Stimulated activated CD8-positive, alpha-beta memory T cell treated with anti-CD3 and anti-CD28 coated beads, Interleukin-4, amount 100 ng/mL, for 24 hours (primary cell): Measurements from ENCODE around the gene C2CD4A.

Source experiments
- DNase-seq: peaks from one replicate; pipeline ENCODE4 v3.0.0-alpha.2; 2020; ENCODE audit warnings: low read depth

Gene C2CD4A

DNA sequence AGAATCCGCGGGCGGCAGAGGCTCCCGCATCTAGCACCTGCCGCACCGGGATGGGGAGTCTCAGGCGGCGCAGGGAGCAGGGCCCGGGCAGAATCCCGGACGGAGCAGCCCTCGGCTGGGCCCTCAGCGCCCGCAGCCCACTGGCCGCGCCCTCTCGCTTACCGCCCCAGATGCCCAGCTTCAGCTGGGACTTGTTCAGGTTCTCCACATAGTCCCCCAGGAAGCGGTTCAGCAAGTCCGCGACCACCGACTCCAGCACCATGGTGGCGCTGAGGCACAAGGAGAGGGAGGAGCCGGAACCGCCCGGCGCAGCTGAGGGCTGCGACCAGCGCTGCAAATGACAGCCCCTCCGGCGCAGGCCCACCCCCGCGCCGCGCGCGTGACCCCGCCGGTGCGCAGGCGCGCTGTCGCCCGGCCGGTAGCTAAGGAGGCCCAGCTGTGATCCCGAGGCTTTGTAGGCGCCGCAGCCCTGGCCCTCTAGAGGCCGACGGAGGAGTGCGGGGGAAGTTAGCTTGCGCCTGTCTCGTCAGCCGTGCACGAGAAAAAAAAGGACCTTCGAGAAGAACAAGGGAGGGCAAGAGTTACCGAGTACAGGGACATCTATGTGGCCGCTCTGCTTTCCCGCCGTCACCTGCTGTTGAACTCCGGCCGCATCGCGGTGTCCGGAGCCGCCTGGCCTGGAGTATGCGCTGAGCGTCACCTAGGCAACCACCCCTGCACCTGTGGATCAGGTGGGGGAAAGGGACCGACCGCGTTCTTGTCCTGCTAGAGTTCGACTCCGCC, 6.5 kb upstream of the C2CD4A start, which contains the start of gene VPS13C:
Gene VPS13C, minus strand, starts transcription at position 335 of the 783 bp plus-strand sequence. Its CDS starts 73 bp downstream, at position 262.
- DNase-seq, result peak; percentile 86

DNA sequence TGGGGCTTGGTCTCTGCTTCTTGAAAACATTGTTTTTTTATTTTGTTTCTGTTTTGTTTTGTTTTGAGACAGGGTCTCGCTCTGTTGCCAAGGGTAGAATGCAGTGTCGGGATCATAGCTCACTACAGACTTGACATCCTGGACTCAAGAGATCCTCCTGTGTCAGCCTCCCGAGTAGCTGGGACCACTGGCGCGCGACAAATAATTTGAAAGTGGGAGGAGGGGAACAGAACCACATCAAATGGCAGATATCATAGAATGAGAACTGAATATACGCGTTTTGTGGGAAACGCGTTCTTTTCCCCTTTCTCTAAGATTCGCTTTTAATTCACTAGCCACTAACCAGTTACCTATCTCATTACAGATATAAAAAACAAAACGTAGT, 5.9 kb upstream of the C2CD4A start:
- DNase-seq, result no peak

DNA sequence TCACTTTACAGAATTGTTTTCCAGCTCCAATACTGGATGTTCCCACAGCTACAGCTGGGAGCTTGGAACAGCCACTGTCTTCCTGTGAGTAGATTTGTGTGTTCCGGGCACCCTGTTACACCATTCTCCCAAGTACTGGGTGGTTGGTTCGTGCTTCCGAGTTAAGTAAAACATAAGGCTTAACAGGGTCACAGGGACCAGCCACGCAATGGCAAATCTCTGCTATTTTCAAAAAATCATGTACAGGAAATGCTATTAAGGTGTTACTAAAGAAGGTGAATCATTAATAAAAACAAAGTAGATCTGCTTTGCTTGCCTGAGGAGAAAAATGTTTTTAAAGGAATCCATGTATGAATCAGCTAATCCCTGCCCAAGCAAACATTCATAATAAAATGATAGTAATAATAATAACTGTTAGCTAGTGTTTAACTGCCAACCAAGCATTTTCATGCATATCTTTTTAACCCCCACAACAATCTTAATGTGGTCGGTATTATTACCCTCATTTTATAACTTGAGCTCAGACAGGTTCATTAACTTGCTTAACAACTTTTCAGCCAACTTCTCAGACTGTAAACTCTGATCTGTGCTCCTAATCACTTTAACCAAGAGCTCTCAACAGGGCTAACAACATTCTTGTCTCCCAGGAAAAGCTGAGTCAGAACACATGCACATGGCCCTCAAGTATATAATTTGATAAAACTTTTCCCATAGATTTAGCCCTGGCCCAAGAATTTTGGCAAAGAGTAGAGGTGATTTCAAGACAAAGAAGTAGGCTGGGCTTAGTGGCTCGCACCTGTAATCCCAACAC, 2.7 kb upstream of the C2CD4A start:
- DNase-seq, result no peak

DNA sequence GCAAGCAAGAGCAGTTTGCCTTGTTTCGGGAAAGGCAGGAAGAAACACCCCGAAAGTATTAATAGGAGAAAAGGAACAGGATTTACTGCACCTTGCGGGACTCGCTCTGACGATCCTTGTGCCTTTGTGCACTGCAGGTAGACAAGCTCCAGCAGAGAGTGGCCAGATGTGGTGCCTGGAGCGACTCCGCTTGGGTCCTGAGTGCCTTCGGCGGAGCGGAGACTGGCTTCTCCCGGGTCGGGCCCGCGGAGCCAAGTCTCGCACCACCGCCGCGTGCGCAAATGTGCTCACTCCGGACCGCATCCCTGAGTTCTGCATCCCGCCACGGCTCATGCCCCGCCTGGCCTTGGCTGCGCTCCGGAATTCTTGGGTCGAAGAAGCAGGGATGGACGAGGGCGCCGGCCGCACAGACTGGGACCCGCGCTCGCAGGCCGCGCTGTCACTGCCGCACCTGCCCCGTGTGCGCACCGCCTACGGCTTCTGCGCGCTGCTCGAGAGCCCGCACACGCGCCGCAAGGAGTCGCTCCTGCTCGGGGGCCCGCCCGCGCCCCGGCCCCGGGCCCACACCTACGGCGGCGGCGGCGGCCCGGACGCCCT, 769 bp downstream of the C2CD4A start:
- DNase-seq, result no peak

DNA sequence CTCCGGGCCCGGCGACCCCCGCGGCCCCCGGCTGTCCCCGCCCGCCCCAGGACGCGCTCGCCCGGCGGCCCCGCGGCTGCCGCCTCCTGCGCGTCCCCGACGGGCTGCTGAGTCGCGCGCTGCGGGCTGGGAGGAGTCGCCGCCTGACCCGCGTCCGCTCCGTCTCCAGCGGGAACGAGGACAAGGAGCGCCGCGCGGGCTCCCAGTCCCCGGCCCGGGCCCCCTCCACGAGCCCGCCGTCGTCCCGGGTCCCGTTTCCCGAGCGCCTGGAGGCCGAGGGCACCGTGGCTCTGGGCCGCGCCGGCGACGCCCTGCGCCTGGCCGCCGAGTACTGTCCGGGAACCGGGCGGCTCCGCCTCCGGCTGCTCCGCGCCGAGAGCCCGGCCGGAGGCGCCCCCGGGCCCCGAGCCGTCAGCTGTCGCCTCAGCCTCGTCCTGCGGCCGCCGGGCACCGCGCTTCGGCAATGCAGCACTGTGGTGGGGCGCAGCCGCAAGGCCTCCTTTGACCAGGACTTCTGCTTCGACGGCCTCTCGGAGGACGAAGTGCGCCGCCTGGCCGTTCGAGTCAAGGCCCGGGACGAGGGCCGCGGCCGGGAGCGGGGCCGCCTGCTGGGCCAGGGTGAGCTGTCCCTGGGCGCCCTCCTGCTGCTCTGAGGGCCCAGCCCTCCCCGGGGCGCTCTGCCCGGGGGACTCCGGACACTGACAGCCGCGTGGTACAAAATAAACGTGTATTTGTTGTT, 1.5 kb downstream of the C2CD4A start:
- peak; percentile 1 for DNase-seq

DNA sequence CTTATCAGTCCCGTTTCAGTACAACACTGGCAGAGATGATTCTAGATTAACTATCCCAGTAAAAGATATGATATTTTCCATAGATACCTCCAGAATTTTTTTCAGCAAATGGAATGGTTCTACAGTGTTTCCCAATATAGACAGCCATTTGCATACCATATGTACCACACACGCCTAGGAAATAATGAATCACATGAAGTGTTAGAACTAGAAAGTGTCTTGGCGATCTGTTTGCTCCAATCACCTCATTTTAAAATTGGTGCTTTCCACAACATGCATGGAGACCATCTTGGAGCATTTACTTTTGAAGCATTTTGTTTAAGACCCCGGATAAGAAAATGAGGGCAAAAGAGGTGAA, 2.0 kb downstream of the C2CD4A start:
- DNase-seq, result no peak

DNA sequence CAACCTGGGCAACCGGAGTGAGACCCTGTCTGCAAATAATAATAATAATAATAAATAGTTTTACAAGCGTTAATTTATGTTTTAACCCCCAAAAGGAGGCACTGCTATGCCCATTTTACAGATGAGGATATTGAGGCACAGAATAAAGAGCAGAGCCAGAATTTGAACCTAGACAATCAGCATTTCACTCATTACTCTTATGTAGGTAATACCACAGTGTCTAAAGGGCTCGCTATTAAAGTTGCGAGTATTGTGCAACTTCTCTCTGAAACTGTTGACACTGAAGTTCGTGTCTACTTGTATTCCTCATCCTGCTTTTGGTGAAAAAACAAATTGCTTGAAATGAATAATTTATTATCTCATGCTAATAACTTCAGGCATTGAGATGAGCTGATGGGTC, 2.8 kb downstream of the C2CD4A start:
- no peak for DNase-seq

DNA sequence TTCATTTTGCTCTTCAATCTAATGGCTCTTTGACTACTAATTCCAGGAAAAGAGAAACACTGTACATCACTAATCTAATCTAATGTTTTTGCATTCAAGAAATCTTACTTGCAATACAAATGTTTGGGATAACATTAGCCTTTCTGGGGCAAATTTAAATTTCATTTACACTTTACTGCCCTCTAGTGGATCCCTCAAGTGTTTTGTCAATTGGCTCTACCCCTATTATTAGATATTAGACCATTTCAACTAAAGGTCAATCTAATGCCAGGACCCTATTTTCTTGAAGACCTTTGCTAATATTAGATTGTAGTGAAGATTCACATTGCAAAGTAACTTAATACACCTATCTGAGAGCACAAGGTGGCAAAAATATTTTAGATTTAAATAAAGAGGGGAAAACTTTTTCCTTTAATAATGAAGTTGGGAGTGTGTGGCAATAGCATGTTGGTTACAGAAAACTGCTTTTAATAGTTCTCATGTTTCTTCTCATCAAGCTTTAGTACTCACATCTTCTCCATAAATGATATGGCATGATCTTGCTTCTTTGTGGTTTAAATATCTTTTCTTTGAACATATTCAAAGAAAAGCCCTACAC, 5.0 kb downstream of the C2CD4A start:
- no peak for DNase-seq

DNA sequence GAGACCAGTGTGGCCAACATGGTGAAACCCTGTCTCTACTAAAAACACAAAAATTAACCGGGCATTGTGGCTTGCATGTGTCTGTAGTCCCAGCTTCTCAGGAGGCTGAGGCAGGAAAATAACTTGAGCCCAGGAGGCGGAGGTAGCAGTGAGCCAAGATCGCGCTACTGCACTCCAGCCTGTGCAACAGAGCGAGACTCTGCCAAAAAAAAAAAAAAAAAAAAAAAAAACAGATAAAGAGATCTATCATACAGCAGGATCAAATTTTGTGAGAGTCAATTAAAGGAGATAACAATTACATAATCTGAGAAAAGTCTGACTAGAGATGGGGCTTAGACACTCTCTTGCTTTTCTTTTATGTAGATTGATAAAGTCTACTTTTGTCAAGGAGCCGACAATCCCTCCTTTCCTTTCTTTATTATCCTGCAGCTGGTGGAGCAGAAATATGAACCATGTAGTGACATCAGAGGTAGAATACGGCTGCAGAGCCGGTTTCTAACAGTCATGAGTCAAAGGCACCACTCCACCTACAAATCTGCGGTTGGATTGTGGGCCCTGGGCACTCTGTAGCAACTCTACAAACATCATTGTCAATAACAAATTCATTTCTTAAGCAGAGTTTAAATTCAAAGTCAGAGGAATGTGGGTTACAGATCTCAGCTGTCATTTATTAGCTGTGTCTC, 9.0 kb downstream of the C2CD4A start:
- DNase-seq, result no peak

DNA sequence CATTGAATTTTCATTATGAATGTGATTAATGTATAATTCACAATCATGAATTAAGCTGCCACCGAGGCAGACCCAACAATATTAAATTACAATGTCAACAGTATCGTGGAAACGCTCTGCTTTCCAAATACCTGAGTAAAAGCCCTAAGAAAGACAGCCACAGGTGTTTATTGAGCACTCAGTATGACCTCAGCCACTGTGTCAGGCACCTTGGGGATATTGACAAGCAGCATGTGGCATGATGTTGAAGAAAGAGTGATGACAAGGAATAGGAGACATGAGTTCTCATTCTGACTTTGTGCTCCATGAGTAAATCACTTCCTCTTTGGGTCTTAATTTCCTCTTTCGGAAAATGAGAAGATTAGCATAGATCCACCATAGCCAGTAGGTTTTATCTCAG, 12.8 kb downstream of the C2CD4A start:
- DNase-seq, result no peak

DNA sequence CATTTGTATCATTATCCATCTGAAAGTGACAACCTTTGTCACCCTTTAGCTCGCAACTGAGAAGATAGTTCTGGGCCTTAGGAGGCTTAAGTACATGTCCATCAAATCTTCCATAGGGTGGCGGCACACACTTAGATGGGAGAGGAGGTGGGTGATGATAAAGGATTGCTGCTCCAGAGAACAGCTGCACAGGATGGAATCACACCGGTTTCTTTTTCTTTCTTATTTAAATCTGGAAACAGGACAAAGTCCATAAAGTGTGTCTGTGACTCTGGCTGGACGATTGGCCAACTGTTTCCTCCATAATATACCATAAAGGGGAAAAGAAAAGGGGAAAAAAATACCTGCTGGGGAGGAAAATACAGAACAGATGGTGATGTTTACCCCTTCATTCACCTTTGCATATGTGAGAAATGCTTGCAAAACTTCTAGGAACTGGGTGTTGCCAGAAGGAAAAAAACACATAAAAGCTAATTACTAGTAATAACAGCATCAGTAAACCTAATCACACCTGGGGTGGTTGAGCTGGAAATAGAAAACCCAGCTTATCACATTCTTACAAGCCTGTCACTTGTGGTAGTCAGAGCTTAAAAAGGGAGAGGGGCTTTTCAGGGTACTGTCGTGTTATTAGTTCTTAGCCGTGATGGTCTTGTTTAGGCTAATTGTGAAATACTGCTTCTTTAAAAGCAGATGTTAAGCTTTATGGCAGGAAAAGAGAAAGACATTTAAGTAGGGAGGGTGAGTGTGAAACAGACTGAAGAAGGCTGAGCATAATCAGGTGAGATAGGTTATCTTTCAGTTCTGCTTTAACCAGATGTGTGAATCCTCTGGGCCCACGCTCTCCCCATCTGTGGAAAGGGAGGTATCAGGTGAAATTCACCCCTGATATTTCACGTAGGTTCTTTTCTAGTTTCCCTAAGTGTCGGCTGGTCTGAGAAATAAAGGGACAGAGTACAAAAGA, 16.7 kb downstream of the C2CD4A start:
- DNase-seq, result no peak

DNA sequence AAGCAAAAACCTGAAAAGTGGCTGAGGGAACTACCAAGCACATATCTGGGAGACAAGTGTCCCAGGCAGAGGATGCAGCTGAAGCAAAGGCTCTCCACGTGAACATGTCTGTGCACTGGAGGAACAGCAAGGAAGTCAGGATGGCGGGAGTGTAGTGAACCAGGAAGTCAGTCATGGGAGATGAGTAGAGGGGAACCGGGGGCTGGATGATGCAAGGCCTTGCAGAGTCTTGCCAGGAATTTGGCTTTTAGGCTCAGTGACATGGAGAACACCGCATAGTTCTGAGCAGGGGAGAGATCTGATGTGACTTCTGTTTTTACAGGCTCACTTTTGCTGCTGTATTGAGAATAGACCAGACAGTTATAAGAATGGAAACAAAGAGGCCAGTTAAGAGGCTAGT, 19.0 kb downstream of the C2CD4A start:
- no peak for DNase-seq

DNA sequence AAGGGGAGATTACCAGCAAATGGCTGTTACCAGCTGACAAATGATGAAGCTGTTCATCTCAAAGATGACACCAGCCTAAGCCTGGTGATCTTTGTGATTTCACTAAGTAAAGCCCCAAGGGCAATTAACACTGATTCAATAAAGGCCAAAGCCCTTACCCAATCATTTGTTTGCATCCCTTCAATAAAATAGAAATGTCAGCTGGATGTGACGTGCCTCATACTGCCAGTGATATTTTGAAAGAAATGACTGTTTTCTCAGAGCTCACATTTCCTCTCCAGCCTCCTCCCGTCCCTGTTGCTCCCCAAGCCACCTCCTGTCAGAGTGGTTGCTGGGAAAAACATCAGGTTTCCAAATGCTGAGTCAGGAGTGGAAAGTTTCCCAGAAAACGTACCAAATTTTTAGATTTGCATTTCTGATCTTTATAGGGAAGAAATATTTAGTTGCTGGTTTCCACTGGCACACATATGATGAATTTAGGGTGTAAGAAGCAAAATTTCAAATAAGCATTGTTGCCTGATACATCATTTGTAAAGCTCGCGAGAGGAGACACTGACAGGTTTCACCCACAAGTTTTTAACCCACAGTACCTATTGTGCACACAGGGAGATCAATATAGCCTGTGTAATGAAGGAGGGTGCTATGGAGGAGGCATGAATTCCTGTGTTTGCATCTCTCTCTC, 21.0 kb downstream of the C2CD4A start:
- no peak for DNase-seq

DNA sequence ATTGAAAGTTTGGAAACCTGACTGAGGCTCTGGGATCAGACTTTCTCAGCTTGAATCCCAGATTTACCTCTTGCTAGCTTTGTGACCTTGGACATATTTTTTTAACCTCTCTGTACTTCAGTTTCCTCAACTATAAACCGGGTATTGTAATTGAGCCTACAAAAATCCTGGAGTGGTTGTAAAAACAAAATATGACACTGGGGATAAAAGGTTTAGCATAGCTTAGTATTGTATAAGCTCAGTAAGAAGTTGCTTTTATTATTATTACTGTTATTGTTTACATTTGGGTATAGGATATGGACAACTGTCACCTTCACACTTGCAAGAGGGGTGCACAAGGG, 21.5 kb downstream of the C2CD4A start:
- DNase-seq, result no peak

DNA sequence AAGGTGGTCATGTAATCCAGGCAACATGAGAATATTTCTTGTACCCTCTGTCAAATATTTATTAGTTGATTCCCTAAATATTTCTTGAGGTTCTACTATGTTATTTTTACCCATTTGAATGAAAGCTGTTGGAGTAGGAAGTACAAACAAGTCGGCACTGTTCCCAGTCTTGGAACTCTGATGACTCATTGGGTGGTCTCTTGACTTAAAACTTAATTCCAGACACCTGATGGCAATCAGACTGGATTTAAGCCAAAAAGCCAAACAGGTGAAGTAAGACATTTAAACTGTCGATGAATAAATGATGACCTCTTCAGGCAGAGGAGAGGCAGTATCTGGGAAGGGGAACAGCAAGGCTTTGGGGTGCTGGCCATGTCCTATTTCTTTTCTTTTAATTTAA, 22.8 kb downstream of the C2CD4A start:
- no peak for DNase-seq

DNA sequence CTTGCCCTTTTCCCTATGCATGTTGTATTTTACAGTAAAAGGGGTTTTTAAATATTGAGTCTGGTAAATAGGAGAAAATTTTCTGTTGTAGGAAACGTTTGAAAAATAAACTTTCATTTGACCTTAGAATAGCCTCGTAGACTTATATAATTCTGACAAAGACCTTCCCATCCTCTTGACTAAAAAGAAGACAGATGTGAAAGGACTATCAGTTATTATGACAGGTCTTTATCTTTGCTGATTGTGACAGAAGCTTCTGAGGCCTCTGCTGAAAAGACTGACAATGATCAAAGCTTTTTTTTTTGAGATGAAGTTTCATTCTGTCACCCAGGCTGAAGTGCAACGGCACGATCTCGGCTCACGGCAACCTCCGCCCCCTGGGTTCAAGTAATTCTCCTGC, 24.2 kb downstream of the C2CD4A start:
- DNase-seq, result no peak

DNA sequence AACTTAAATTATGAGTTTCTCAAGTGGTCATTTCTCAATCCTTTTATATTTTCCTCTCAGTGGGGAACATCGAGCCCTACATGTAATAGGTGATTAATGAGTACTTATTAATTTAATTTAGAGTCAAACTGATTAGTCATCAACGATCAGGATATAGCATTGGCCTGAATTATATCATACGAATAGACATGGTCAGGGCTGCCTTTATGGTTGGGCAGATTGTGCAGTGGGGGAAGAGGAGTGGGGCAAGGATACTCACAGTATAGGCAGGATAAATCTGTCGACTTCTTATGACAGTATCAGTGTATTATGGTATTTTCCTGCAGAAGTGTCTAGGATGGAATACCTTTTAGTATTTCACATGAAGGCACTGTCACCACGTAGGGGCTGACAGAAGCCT, 27.0 kb downstream of the C2CD4A start:
- DNase-seq, result no peak

DNA sequence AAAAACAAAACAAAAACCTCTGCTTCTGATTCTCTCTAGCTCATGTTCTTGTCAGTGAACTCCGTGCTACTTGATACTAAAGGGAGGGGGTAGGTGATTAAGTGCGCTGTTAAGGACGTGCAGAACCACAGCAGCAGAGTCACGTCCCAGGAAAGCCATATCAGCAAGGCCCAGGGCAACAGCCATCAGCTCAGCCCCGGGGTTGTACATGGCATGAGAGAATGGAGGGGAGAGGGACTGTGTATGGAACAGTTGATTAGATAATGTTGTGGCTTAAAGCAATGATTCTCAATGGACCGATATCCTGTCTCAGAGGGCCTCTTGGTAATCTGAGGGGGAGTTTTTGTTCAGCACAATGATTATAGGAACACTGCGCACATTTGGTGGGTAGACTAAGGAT, 27.6 kb downstream of the C2CD4A start:
- DNase-seq, result no peak

DNA sequence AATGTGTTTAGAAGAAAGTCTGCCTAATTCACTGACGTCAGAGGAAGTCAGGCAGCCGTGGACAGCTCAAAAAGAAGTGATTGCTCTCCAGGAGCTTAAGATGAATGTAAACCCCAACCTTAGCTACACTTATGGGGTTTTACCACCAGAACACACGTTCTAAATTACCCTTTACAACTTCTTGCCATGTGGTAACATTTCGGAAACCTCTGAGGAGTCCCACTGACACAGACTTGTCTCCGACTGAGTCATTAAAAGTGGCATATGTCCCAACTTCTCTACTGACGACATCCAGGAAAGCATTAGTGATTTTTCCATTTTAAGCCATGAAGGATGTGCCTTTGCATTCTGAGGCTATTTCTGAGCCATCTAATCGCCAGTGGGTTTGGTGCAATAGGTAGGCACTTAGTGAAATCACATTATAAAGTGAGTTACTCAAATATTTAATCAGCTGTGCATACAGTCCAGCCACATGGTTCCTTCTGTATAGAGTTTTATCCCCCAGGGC, 32.4 kb downstream of the C2CD4A start:
- DNase-seq, result no peak

DNA sequence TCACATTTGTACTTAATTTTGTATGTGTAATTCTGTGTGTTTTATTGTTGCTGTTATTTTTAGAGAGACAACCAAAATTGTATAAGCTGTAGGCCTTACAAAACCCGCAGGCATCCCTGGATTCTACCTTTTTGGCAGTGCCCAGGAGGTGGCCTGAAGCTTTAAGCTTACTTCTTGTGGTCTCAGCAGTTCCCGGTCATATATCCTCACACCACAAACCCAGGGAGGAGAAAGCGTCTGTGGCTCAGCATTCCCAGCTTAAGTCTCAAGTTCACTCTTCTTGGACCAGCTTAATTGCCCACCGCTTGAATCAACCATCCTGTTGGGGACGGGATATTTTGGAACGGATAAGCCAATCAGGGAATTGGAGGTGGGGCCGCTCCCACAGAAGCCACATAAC, 36.7 kb downstream of the C2CD4A start:
- DNase-seq, result no peak
